HPDE6-E6E7 (cell line): ENCODE results near the gene ZNF235.
"Not testable (repeated sequence)": the region's sequence is repeated elsewhere in the genome, so short reads cannot be mapped to it uniquely, and the experiment has no call there.

Experiments used
- DNase-seq: peaks from one replicate; pipeline ENCODE4 v3.0.0; 2011; ENCODE audit warnings: missing footprints; ENCODE audit errors: extremely low spot score

Gene ZNF235

DNA sequence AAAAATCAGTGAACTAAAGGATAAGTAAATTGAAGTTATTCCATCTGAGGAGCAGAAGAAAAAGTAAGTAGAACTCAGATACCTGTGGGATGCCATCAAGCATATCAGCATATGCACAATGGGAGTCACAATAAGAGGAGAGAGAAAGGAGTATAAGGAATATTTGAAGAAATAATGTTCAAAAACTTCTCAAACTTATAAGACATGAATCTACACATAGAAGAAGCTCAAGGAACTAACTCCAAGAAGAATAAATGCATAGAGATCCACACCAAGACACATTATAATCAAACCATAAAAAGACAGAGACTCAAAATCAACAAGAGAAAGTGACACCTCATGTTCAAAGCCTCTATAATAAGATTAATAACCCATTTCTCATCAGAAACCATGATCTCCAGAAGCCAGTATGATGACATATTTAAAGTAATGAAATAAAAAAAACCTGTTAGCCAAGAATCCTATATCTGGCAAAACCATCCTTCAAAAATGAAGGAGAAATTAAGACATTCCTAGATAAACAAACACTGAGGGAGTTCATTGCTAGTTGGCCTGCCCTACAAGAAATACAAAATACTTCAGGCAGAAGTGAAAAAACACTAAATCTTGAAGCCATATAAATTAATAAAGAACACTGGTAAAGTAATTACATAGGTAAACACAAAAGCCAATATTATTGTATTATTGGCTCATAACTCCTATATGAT lies 49.0 kb downstream of the ZNF235 start:
- DNase-seq, result no peak

DNA sequence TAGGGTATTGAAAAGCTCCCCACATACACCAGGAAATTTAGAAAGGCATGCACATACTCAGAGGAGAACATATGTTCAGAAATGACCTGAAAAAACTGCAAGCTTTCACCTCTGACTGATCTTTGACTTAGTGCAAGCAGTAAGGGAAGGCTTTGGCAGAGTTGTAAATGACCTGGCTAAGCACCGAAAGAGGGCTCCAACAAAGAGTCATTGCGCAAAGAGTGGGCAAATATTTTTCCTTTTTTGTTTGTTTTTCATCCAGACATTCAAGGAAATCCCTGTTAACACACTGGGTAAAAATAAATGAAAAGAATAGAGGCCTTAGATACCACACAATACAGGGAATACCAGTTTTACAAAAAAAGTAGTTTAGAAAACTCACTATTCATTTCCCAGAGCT lies 50.3 kb downstream of the ZNF235 start:
- DNase-seq, result no peak

DNA sequence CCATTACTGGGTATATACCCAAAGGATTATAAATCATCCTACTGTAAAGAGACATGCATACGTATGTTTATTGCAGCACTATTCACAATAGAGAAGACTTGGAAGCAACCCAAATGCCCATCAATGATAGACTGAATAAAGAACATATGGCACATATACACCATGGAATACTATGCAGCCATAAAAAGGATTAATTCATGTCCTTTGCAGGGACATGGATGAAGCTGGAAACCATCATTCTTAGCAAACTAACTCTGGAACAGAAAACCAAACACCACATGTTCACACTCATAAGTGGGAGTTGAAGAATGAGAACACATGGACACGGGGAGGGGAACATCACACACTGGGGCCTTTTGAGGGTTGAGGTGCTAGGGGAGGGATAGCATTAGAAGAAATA lies 51.4 kb downstream of the ZNF235 start:
- DNase-seq, result not testable (repeated sequence)

DNA sequence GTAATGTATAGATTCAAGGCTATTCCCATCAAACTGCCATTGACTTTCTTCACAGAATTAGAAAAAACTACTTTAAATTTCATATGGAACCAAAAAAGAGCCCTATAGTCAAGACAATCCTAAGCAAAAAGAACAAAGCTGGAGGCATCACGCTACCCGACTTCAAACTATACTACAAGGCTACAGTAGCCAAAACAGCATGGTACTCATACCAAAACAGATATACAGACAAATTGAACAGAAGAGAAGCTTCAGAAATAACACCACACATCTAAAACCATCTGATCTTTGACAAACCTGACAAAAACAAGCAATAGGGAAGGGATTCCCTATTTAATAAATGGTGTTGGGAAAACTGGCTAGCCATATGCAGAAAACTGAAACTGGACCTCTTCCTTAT lies 52.5 kb downstream of the ZNF235 start:
- not testable (repeated sequence) for DNase-seq

DNA sequence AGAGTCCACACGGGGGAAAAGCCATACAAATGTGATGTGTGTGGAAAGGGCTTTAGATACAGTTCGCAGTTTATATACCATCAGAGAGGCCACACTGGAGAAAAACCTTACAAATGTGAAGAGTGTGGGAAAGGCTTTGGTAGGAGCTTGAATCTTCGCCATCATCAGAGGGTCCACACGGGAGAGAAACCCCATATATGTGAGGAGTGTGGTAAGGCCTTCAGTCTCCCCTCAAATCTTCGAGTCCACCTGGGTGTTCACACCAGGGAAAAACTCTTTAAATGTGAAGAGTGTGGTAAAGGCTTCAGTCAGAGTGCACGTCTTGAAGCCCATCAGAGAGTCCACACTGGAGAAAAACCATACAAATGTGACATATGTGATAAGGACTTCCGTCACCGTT lies 68.4 kb downstream of the ZNF235 start:
- no peak for DNase-seq
